Mesenchymal stem cell (in vitro differentiated cells and primary cell): ENCODE measurements around the gene TAS2R5.
"Not testable (repeated sequence)": the region's sequence is repeated elsewhere in the genome, so short reads cannot be mapped to it uniquely, and the experiment has no call there.

Experiments used
- DNase-seq: peaks from one replicate; pipeline ENCODE4 v3.0.0-alpha.2; 2013
- H2AFZ ChIP-seq: one replicate; pipeline ENCODE4 v1.6.1; 2013; ENCODE audit warnings: low read depth, mild to moderate bottlenecking, control low read depth, inconsistent platforms, low read length, moderate library complexity
- H2AK5ac ChIP-seq: 2 replicates; pipeline ENCODE4 v1.6.1; 2013; ENCODE audit warnings: low read length, moderate library complexity, mild to moderate bottlenecking, inconsistent platforms; ENCODE audit not compliant: severe bottlenecking
- H2BK120ac ChIP-seq: one replicate; pipeline ENCODE4 v1.6.1; 2013; ENCODE audit warnings: low read depth, mild to moderate bottlenecking, inconsistent platforms, low read length, moderate library complexity
- H2BK12ac ChIP-seq, 2 experiments: one replicate each; pipeline ENCODE4 v1.6.1; 2013; ENCODE audit warnings: inconsistent platforms in 2 of 2, low read length in 2 of 2, mild to moderate bottlenecking in 2 of 2, moderate library complexity in 2 of 2, control low read depth in 1 of 2
- H2BK15ac ChIP-seq: one replicate; pipeline ENCODE4 v1.6.1; 2013; ENCODE audit warnings: mild to moderate bottlenecking, low read depth, inconsistent platforms; ENCODE audit not compliant: poor library complexity, severe bottlenecking
- H2BK5ac ChIP-seq: 2 replicates; pipeline ENCODE4 v1.6.1; 2013; ENCODE audit warnings: low read depth, mild to moderate bottlenecking, low read length, control low read depth, inconsistent platforms; ENCODE audit not compliant: poor library complexity, severe bottlenecking
- H3K14ac ChIP-seq, 2 experiments: one replicate each; pipeline ENCODE4 v1.6.1; 2013; ENCODE audit warnings: inconsistent platforms in 2 of 2, low read length in 2 of 2, control low read depth in 1 of 2, mild to moderate bottlenecking in 1 of 2, moderate library complexity in 1 of 2
- H3K18ac ChIP-seq, 2 experiments: one replicate each; pipeline ENCODE4 v1.6.1; 2013; ENCODE audit warnings: inconsistent platforms in 2 of 2, low read length in 2 of 2, control low read depth in 1 of 2, low read depth in 1 of 2, mild to moderate bottlenecking in 1 of 2
- H3K23ac ChIP-seq, 2 experiments: one replicate each; pipeline ENCODE4 v1.6.1; 2013; ENCODE audit warnings: inconsistent platforms in 2 of 2, low read length in 2 of 2, mild to moderate bottlenecking in 2 of 2, moderate library complexity in 2 of 2, control low read depth in 1 of 2
- H3K27ac ChIP-seq: 2 replicates; pipeline ENCODE4 v1.5.1; 2013; ENCODE audit warnings: mild to moderate bottlenecking, moderate library complexity, low read length, control low read depth, inconsistent platforms; ENCODE audit not compliant: poor library complexity, severe bottlenecking
- H3K27me3 ChIP-seq, 2 experiments: 2 replicates each; pipeline versions ENCODE4 v1.6.1 to v1.7.0; 2013; ENCODE audit warnings: low read length in 2 of 2, mild to moderate bottlenecking in 2 of 2, moderate library complexity in 2 of 2, control low read depth in 1 of 2, inconsistent platforms in 1 of 2; ENCODE audit not compliant: control insufficient read depth in 1 of 2, insufficient read depth in 1 of 2
- H3K36me3 ChIP-seq, 2 experiments: 2 replicates each; pipeline versions ENCODE4 v1.6.1 to v1.7.0; 2013; ENCODE audit warnings: low read length in 2 of 2, control low read depth in 1 of 2, inconsistent platforms in 1 of 2, low read depth in 1 of 2, mild to moderate bottlenecking in 1 of 2; ENCODE audit not compliant: insufficient read depth in 2 of 2, control insufficient read depth in 1 of 2
- H3K4ac ChIP-seq, 2 experiments: one replicate each; pipeline ENCODE4 v1.6.1; 2013; ENCODE audit warnings: inconsistent platforms in 2 of 2, low read length in 2 of 2, mild to moderate bottlenecking in 2 of 2, moderate library complexity in 2 of 2, control low read depth in 1 of 2, low read depth in 1 of 2
- H3K4me1 ChIP-seq: 2 replicates; pipeline ENCODE4 v1.6.1; 2013; ENCODE audit warnings: low read depth, low read length, control low read depth; ENCODE audit not compliant: control insufficient read depth, insufficient read depth
- H3K4me2 ChIP-seq: 2 replicates; pipeline ENCODE4 v1.6.1; 2013; ENCODE audit warnings: low read length, mild to moderate bottlenecking, inconsistent platforms; ENCODE audit not compliant: poor library complexity, severe bottlenecking
- H3K4me3 ChIP-seq, 2 experiments: 2 replicates each; pipeline versions ENCODE4 v1.5.1 to v1.7.0; 2013; ENCODE audit warnings: low read length in 2 of 2, mild to moderate bottlenecking in 2 of 2, control low read depth in 1 of 2, low read depth in 1 of 2; ENCODE audit not compliant: insufficient read depth in 1 of 2
- H3K79me1 ChIP-seq: replicated peaks from 2 replicates; pipeline ENCODE4 v1.6.1; 2013; ENCODE audit warnings: mild to moderate bottlenecking, control low read depth, low read length, inconsistent platforms; ENCODE audit not compliant: poor library complexity, severe bottlenecking
- H3K9ac ChIP-seq: 2 replicates; pipeline ENCODE4 v1.7.0; 2013; ENCODE audit warnings: mild to moderate bottlenecking, low read length, moderate library complexity
- H3K9me3 ChIP-seq: 2 replicates; pipeline ENCODE4 v1.7.0; 2013; ENCODE audit warnings: mild to moderate bottlenecking, low read length; ENCODE audit not compliant: control insufficient read depth
- H4K8ac ChIP-seq: one replicate; pipeline ENCODE4 v1.6.1; 2013; ENCODE audit warnings: inconsistent platforms, mild to moderate bottlenecking, low read length, moderate library complexity
- H4K91ac ChIP-seq: one replicate; pipeline ENCODE4 v1.6.1; 2013; ENCODE audit warnings: mild to moderate bottlenecking, low read length, inconsistent platforms
- WGBS: methylation state at CpG from one replicate; pipeline ENCODE4 v1.1.7; 2013; ENCODE audit warnings: mixed read lengths; 5-methylcytosine and 5-hydroxymethylcytosine counted together

Gene TAS2R5

GRCh38 chr7:141751904-141752303 is 38.1 kb upstream of the TAS2R5 start:
- not testable (repeated sequence) for H4K91ac ChIP-seq, H3K14ac ChIP-seq, H3K4me3 ChIP-seq, H2BK15ac ChIP-seq, H3K18ac ChIP-seq, H3K4me2 ChIP-seq, H2AK5ac ChIP-seq, H3K4ac ChIP-seq, H2AFZ ChIP-seq, H3K27ac ChIP-seq, H2BK5ac ChIP-seq, H3K4me1 ChIP-seq, H3K27me3 ChIP-seq, H4K8ac ChIP-seq, H3K23ac ChIP-seq, H2BK120ac ChIP-seq, H3K9ac ChIP-seq, H2BK12ac ChIP-seq
- peaks cover 27% of the 10 kb centered on the region for H3K79me1 ChIP-seq
- WGBS = 95% methylated on average over 8 of the region's 10 CpGs
- H3K36me3 ChIP-seq = peaks cover 39 to 92% of the 10 kb centered on the region in 2 experiments
- H3K9me3 ChIP-seq = peaks cover 34% of the 10 kb centered on the region
- peak; percentile 14 for DNase-seq

GRCh38 chr7:141752634-141753033 is 37.4 kb upstream of the TAS2R5 start:
- no peak overlapping the region for H4K8ac ChIP-seq
- no peak overlapping the region for H3K23ac ChIP-seq
- no peak overlapping the region for H3K9ac ChIP-seq
- no peaks in the 10 kb centered on the region for H3K4me1 ChIP-seq
- H3K4ac ChIP-seq = no peak overlapping the region
- no peak overlapping the region for H2BK5ac ChIP-seq
- H3K27me3 ChIP-seq = no peaks in the 10 kb centered on the region
- H2BK120ac ChIP-seq = no peak overlapping the region
- over 99% methylated on average over 12 of the region's 13 CpGs for WGBS
- H3K9me3 ChIP-seq = peaks cover 34% of the 10 kb centered on the region
- H2AK5ac ChIP-seq = no peak overlapping the region
- peak; percentile 2 for DNase-seq
- no peak overlapping the region for H3K4me2 ChIP-seq
- peaks cover 32% of the 10 kb centered on the region for H3K79me1 ChIP-seq
- no peak overlapping the region for H3K4me3 ChIP-seq
- H3K18ac ChIP-seq = no peak overlapping the region
- H3K27ac ChIP-seq = no peak overlapping the region
- no peak overlapping the region for H2BK12ac ChIP-seq
- H4K91ac ChIP-seq = no peak overlapping the region
- no peak overlapping the region for H3K14ac ChIP-seq
- no peak overlapping the region for H2AFZ ChIP-seq
- no peak overlapping the region for H2BK15ac ChIP-seq
- peaks cover 40 to 95% of the 10 kb centered on the region in 2 experiments for H3K36me3 ChIP-seq

DNA sequence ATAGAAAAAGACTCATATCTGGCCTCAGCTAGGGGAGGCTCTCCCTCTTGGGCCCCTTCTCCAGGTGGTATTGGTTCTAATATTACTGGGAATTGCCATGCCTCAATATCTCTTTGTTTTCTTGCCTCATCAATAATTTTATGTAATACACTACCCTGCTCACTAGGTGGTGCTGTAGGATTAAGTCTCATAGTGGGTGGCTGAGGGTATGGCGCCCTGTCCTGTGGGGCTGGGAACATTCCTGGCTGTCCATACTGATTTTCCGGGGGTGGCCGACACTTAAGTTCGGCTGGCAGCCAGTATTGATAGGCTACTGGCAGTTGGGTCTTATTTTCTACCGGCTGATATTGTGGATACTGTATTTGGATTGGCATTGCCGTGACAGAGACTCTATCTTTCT is 35.1 kb upstream of the TAS2R5 start:
- no peaks in the 10 kb centered on the region for H3K4me1 ChIP-seq
- H3K4ac ChIP-seq = no peak overlapping the region
- H3K23ac ChIP-seq = no peak overlapping the region
- H2BK12ac ChIP-seq = no peak overlapping the region
- no peak overlapping the region for H4K8ac ChIP-seq
- H2BK120ac ChIP-seq = no peak overlapping the region
- no peak overlapping the region for H3K9ac ChIP-seq
- H2AFZ ChIP-seq = no peak overlapping the region
- no peak overlapping the region for H3K27ac ChIP-seq
- peaks cover 32% of the 10 kb centered on the region for H3K9me3 ChIP-seq
- WGBS = 94% methylated on average over 5 of the region's 6 CpGs
- no peak overlapping the region for H3K4me2 ChIP-seq
- H2AK5ac ChIP-seq = no peak overlapping the region
- peaks cover 34% of the 10 kb centered on the region for H3K79me1 ChIP-seq
- H3K18ac ChIP-seq = no peak overlapping the region
- no peak overlapping the region for H2BK5ac ChIP-seq
- H3K36me3 ChIP-seq = peaks cover 39 to 93% of the 10 kb centered on the region in 2 experiments
- H4K91ac ChIP-seq = no peak overlapping the region
- H3K27me3 ChIP-seq = no peaks in the 10 kb centered on the region
- DNase-seq = peak; percentile 20
- H3K4me3 ChIP-seq = no peak overlapping the region
- H3K14ac ChIP-seq = no peak overlapping the region
- H2BK15ac ChIP-seq = no peak overlapping the region

DNA sequence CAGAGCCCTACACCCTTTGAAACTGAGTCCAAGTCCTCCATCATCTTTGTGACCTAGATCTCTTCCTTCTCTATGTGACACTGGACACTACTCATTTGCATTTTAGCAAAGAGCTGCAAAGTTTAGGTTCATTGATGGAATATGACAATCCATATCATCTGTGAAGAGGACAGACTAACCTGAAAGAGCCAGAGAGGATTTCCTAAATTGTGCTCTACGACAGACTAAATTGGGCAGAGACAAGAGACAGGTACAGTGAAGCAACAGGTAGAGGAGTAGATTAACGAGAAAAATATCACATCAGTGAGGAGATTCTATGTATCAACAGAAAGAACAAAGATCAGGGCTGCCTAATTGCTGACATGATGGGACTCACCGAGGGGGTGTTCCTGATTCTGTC is 26.2 kb upstream of the TAS2R5 start, which contains the start of gene TAS2R3:
Gene TAS2R3 (plus strand): TSS at position 301 of the 400 bp plus-strand sequence. CDS start 62 bp downstream, at position 363.
- Histone ChIP-seq H2AK5ac (no peak within 1 kb of the TSS), H3K14ac (no peak within 1 kb of the TSS), H3K4me3 (no peak within 1 kb of the TSS), H3K9me3 (no peaks in the 10 kb centered on the region), H3K27ac (no peak within 1 kb of the TSS), H2BK12ac (no peak within 1 kb of the TSS), H2AFZ (no peak within 1 kb of the TSS), H3K36me3 (peaks cover 16 to 61% of the 10 kb centered on the region in 2 experiments), H2BK15ac (no peak within 1 kb of the TSS), H3K4me1 (no peaks in the 10 kb centered on the region), H3K9ac (no peak within 1 kb of the TSS), H2BK120ac (no peak within 1 kb of the TSS), H3K79me1 (peaks cover 19% of the 10 kb centered on the region), H3K4ac (no peak within 1 kb of the TSS), H3K4me2 (no peak within 1 kb of the TSS), H3K18ac (no peak within 1 kb of the TSS), H2BK5ac (no peak within 1 kb of the TSS), H4K91ac (no peak within 1 kb of the TSS), H3K27me3 (no peaks in the 10 kb centered on the region), H4K8ac (no peak within 1 kb of the TSS), H3K23ac (no peak within 1 kb of the TSS)
- WGBS = 98% methylated on average over 3 of the region's 3 CpGs
- DNase-seq = no peak
